Subcutaneous adipose tissue (tissue), 4 donors: ENCODE measurements around the gene MRPL44. TPM values are rescaled to one million over a fixed set of nuclear protein-coding genes. Genes with fewer than 3 reads are reported as not detected.

Experiments used
- CTCF ChIP-seq: fragments of 450-650 bp; IDR thresholded peaks from one replicate; pipeline ENCODE4 v1.5.1; 2016; ENCODE audit warnings: low read depth, mild to moderate bottlenecking, control low read depth, antibody characterized with exemption, moderate library complexity
- total RNA-seq, 4 donors: library from RNA; depleted of rRNA; stranded (reverse); fragments of >200 nt; gene quantifications; one replicate each; pipeline ENCODE4 v1.1.0, GENCODE V29; 2016

MRPL44 gene
- total RNA-seq, 4 donors from 2014 or later = 21.8 to 30.4 (median 22.6) TPM

DNA sequence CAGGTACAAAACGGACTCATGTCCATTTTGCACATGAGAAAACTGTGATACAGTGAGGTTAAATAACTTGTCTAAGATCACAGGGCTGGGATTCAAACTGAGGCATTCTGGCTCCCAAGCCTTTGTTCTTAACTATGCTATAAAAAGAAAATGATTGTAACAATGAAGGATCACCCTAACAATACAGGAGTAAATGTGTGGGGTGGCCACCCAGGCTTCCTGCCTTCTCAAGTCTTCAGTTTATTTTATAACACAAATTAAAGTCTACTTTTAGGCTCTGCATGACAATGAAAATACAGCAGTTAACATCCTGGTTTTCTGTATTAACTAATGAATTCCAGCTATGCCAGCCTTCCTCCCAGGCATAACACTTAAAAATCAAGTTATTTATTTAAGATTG, 19.7 kb upstream of the MRPL44 start:
- TF ChIP-seq CTCF = no peak

DNA sequence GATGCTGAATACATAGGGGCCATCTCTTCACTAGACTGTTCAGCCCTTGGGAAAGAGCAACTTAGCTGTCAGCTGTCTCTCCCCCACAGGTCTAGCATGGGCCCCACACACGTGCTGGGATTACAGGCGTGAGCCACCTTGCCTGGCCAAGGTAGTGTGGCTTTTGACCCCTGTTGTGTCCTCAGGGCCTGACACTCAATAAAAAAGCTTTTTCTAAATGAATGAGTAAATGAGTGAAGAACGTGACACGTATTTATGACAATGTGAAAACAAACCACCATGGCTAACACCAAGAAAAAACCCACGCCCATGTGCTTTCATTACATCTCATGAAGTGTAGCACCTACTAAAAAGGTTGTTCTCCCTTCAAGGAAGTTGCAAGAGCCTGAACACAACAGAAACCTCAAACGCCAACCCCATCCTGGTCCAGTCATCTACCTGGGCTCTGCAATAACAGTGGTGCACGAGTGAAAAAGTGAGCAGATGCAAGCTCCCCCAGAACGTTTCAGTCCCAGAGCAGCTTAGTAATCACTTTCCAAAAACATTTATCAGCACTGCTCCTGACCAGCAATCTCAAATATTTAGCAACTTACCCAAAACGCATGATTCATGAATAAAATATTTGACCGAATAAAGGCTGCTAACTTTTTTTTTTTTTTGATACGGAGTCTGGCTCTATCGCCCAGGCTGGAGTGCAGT, 15.5 kb upstream of the MRPL44 start:
- no peak for TF ChIP-seq CTCF

- TF ChIP-seq CTCF = no peak
These were observed 14.1 kb upstream of the MRPL44 start for GRCh38 chr2:223943135-223943534.

DNA sequence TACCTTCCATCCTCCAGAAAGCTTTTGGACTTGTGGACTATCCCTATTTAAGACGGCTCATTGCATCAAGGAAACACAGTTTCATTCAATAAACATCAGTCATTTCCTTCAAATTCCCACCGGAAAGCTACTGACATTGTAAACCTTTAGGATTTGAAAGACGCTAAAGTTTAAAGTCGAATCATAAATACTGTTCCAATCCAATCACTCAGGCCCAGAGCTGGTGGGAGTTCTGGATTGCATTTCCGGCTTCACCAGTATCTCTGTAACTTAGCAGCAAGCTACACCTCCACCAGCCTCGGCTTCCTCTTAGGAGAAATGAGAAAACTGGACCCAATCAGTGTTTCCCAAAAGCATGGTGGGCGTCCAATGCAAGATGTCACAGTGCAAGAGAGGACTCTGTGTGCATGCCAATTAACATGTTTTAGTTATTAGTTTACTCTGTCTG, 13.7 kb upstream of the MRPL44 start:
- no peak for TF ChIP-seq CTCF

DNA sequence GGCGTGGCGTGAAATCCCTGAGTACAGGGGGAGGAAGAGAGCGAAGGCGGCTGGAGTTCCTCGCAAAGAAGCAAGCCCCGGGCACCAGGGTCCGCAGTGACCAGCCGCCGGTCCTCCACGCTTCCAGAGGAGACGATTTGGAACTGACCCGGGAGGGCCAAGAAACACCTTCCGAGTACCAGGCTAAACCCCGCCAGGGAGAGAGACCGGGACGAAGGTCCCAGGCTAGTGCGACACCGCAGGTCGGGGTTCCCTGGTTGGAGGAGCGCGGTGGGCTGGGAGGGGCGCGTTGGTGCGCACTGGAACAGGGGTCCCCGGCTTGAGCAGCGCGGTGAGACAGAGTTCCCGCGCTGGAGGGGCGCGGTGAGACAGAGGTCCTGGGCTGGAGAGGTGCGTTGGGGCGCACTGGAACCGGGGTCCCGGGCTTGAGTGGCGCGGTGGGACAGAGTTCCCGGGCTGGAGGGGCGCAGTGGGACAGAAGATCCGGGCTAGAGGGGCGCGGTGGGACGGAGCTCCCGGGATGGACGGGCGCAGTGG, 13.0 kb upstream of the MRPL44 start:
- TF ChIP-seq CTCF = no peak

DNA sequence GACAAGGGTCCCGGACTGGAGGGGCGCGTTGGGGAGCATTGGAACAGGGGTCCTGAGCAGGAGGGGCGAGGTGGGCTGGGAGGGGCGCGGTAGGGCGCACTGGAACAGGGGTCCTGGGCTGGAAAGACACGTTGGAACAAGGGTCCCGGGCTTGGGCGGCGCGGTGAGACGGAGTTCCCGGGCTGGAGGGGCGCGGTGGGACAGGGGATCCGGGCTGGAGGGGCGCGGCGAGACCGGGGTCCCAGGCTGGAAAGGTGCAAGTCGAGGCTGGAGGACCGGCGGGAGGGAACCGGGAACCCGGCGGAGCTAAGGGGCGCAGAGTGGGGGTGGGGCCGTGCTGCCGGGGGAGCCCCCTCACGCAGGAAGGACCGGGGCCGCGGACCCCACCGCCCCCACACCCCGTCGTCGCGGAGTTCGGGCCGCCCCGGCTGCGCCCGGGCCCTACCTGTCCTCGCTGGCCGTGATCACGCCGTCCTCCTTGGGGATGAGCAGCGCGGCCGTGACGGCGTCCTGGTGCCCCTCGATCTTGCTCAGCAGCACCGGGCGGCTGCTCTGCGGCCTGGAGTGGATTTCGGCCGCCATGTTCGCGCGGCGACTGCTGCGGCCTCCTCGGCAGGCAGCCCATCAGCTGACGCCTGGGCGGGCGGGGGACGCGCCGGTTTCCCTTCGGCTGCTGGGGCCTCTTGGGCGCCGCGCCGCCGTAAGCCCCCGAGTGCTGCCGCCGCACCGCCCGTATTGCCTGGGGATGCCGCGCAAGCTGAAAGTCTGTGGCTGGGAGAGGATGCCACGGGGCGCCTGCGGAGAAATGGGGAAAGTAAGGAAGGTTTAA, 12.3 kb upstream of the MRPL44 start, which contains the start of gene WDFY1:
WDFY1 (minus strand) TSS at position 633 of the 829 bp plus-strand sequence; CDS start at position 582, 51 bp downstream.
- TF ChIP-seq CTCF = no peak

- TF ChIP-seq CTCF = no peak
These were observed 11.5 kb upstream of the MRPL44 start for GRCh38 chr2:223945755-223946154.
